SK-N-SH (cell line): ENCODE results near the gene CLDN5. TPM values are rescaled to one million over a fixed set of nuclear protein-coding genes. Genes with fewer than 3 reads are reported as not detected.

Experiments used
- CTCF ChIA-PET: fragments of 300-600, 350-600 bp; formaldehyde crosslinking; extraction: SDS; loops from one replicate; lab custom pipeline; 2021; lab: Yijun Ruan, JAX
- POLR2A ChIA-PET: fragments of 350-600 bp; sonication (Branson Sonifier 250); formaldehyde crosslinking; extraction: SDS; loops from one replicate; lab custom pipeline; 2020; ENCODE audit warnings: antibody characterized with exemption, inconsistent platforms; lab: Yijun Ruan, JAX
- DNase-seq: peaks from one replicate; pipeline ENCODE4 v3.0.0; 2012
- H2AFZ ChIP-seq: fragments of 200-600 bp; sonication (generic); 2 replicates; pipeline ENCODE4 v1.8.1; 2016; ENCODE audit warnings: antibody characterized with exemption, mild to moderate bottlenecking, low read depth
- H3F3A ChIP-seq: fragments of 200-600 bp; sonication (generic); replicated peaks from 2 replicates; pipeline ENCODE3; 2016; ENCODE audit warnings: antibody characterized with exemption, mild to moderate bottlenecking; ENCODE audit not compliant: insufficient read depth
- H3K27ac ChIP-seq, 2 experiments: fragments of 200-500 bp in 1 of 2; fragments of 200-600 bp in 1 of 2; sonication (Bioruptor generic) in 1 of 2; sonication (generic), shearing (Covaris generic) in 1 of 2; 2 replicates each; pipeline versions ENCODE4 v1.5.1 to v1.6.1; 2014 to 2016; ENCODE audit warnings: low read depth in 2 of 2, inconsistent platforms in 1 of 2, low read length in 1 of 2, mild to moderate bottlenecking in 1 of 2, mixed read lengths in 1 of 2
- H3K27me3 ChIP-seq: fragments of 200-600 bp; sonication (generic), shearing (Covaris generic); 2 replicates; pipeline ENCODE4 v1.6.1; 2016; ENCODE audit warnings: mixed run types; ENCODE audit not compliant: insufficient read depth
- H3K36me3 ChIP-seq, 2 experiments: fragments of 200-500 bp in 1 of 2; fragments of 200-600 bp in 1 of 2; sonication (Bioruptor generic) in 1 of 2; sonication (generic) in 1 of 2; replicated peaks in 1 of 2; 2 replicates each; pipeline versions ENCODE3 to v1.5.1; 2014 to 2016; ENCODE audit warnings: low read length in 1 of 2, mild to moderate bottlenecking in 1 of 2; ENCODE audit not compliant: insufficient read depth in 2 of 2, control insufficient read depth in 1 of 2
- H3K4me1 ChIP-seq, 2 experiments: fragments of 200-500 bp in 1 of 2; fragments of 200-600 bp in 1 of 2; sonication (Bioruptor generic) in 1 of 2; sonication (generic), shearing (Covaris generic) in 1 of 2; 2 replicates each; pipeline versions ENCODE4 v1.5.1 to v1.6.1; 2014 to 2016; ENCODE audit warnings: low read depth in 1 of 2, low read length in 1 of 2, mixed run types in 1 of 2; ENCODE audit not compliant: insufficient read depth in 2 of 2, control insufficient read depth in 1 of 2
- H3K4me2 ChIP-seq: fragments of 200-600 bp; sonication (generic), shearing (Covaris generic); 2 replicates; pipeline ENCODE4 v1.6.1; 2017; ENCODE audit warnings: mixed run types
- H3K4me3 ChIP-seq, 2 experiments: fragments of 200-500 bp in 1 of 2; fragments of 200-600 bp in 1 of 2; sonication (Bioruptor generic) in 1 of 2; sonication (generic), shearing (Covaris generic) in 1 of 2; 2 replicates each; pipeline versions ENCODE4 v1.5.1 to v1.8.1; 2014 to 2016; ENCODE audit warnings: low read depth in 2 of 2, inconsistent platforms in 1 of 2, low read length in 1 of 2, mild to moderate bottlenecking in 1 of 2, mixed read lengths in 1 of 2, moderate library complexity in 1 of 2
- H3K79me2 ChIP-seq: fragments of 200-600 bp; sonication (generic); 2 replicates; pipeline ENCODE4 v1.8.1; 2017; ENCODE audit warnings: mild to moderate bottlenecking; ENCODE audit not compliant: insufficient read depth
- H3K9ac ChIP-seq: fragments of 200-600 bp; sonication (generic); 2 replicates; pipeline ENCODE4 v1.6.1; 2017; ENCODE audit warnings: mixed run types
- H3K9me2 ChIP-seq: fragments of 200-600 bp; sonication (generic); 2 replicates; pipeline ENCODE4 v1.6.1; 2017; ENCODE audit warnings: mixed run types
- H3K9me3 ChIP-seq: fragments of 200-600 bp; sonication (generic); 2 replicates; pipeline ENCODE4 v1.6.1; 2017; ENCODE audit warnings: mixed run types, mild to moderate bottlenecking, moderate library complexity
- H4K20me1 ChIP-seq: fragments of 200-600 bp; sonication (generic); 2 replicates; pipeline ENCODE4 v1.6.1; 2017; ENCODE audit warnings: mild to moderate bottlenecking, mixed run types; ENCODE audit not compliant: insufficient read depth
- CHD2 ChIP-seq: fragments of 150-350 bp; IDR thresholded peaks from 2 replicates; pipeline ENCODE4 v1.6.1; 2018; ENCODE audit warnings: low read length; ENCODE audit not compliant: partially characterized antibody
- CTCF ChIP-seq: fragments of 200-600 bp; sonication (generic); IDR thresholded peaks from 2 replicates; pipeline ENCODE4 v1.6.1; 2017; ENCODE audit warnings: antibody characterized with exemption, mild to moderate bottlenecking, moderate library complexity
- ELF1 ChIP-seq: IDR thresholded peaks from 2 replicates; pipeline ENCODE4 v1.4.0; 2012
- FOXJ3 ChIP-seq: sonication (generic); formaldehyde crosslinking; IDR thresholded peaks from 2 replicates; pipeline ENCODE4 v1.5.1; 2020; ENCODE audit warnings: mild to moderate bottlenecking, missing genetic modification reagents
- FOXM1 ChIP-seq: IDR thresholded peaks from 2 replicates; pipeline ENCODE4 v1.4.0; 2012; ENCODE audit warnings: low read depth, mild to moderate bottlenecking
- JUND ChIP-seq: IDR thresholded peaks from 2 replicates; pipeline ENCODE4 v1.4.0; 2012
- MEF2A ChIP-seq: IDR thresholded peaks from 2 replicates; pipeline ENCODE4 v1.4.0; 2012; ENCODE audit warnings: low read depth, borderline replicate concordance
- MXI1 ChIP-seq: IDR thresholded peaks from 2 replicates; pipeline ENCODE4 v1.6.1; 2012; ENCODE audit warnings: mild to moderate bottlenecking, low read depth, low read length, improper control_type of control experiment
- RAD21 ChIP-seq: IDR thresholded peaks from 2 replicates; pipeline ENCODE4 v1.6.1; 2012; ENCODE audit warnings: mild to moderate bottlenecking, low read length
- RCOR1 ChIP-seq: fragments of 150-350 bp; IDR thresholded peaks from 2 replicates; pipeline ENCODE4 v1.6.1; 2017; ENCODE audit warnings: antibody characterized with exemption, low read length
- RFX5 ChIP-seq: IDR thresholded peaks from 2 replicates; pipeline ENCODE4 v1.6.1; 2012; ENCODE audit warnings: mild to moderate bottlenecking, improper control_type of control experiment, low read length
- RXRA ChIP-seq: IDR thresholded peaks from 2 replicates; pipeline ENCODE4 v1.4.0; 2012; ENCODE audit warnings: low read depth, mild to moderate bottlenecking, borderline replicate concordance
- SMC3 ChIP-seq: IDR thresholded peaks from 2 replicates; pipeline ENCODE4 v1.6.1; 2012; ENCODE audit warnings: low read depth, low read length, improper control_type of control experiment
- YY1 ChIP-seq: IDR thresholded peaks from 2 replicates; pipeline ENCODE4 v1.4.0; 2012; ENCODE audit warnings: low read depth, mild to moderate bottlenecking
- WGBS: methylation state at CpG from one replicate; pipeline ENCODE4 v1.1.6; 2017; ENCODE audit warnings: low lambda C conversion rate; 5-methylcytosine and 5-hydroxymethylcytosine counted together
- polyA plus RNA-seq, 3 experiments: library from polyadenylated mRNA; depleted of rRNA; stranded (reverse); fragments of >200 nt; gene quantifications; 2 replicates each; pipeline ENCODE4 v1.2.3, GENCODE V29; 2012
- TF ChIP-seq, protein P1 (sequence below): fragments of 150-350 bp; IDR thresholded peaks from 2 replicates; pipeline ENCODE4 v1.6.1; 2016; ENCODE audit warnings: mild to moderate bottlenecking, low read depth, low read length
- TF ChIP-seq, protein P2 (sequence below): IDR thresholded peaks from 2 replicates; pipeline ENCODE4 v1.4.0; 2012; ENCODE audit warnings: low read depth, borderline replicate concordance
- TF ChIP-seq, protein P3 (sequence below): IDR thresholded peaks from 2 replicates; pipeline ENCODE4 v1.4.0; 2012; ENCODE audit warnings: low read depth, borderline replicate concordance

CLDN5 gene
- polyA plus RNA-seq, 1 of the 3 experiments (the other 2 are of a cell fraction), result not detected

DNA sequence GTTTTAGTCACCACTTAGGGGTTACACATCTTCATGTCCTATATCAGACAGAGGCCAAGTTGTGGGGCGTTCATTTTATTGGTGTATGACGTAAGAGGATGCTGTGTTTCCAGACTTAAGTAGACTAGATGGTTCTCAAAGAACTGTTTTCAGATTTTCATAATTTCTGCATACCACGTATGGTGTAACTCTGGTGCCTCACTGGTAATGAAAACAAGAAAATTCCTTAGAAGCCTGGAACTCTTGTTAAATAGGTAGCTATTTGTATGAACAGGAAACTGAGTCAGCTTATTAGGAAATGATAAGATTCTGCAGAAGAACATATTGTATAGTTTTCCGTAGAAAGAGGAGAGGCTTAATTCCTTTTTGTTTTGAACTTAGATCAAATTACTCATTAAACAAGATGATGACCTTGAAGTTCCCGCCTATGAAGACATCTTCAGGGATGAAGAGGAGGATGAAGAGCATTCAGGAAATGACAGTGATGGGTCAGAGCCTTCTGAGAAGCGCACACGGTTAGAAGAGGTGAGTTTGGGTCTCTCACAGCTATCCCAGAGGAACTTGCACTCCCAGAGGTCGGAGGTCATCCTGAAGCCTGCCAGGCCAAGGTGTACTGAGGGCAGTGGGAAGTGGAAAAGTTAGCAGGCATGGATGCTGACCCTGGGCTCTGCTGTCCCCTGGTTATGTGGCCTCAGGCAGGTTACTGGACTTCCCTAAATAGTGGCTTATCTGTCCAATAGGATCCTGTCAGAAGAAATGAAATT lies 40.5 kb downstream of the CLDN5 start:
- Histone ChIP-seq H3K9me2 (no peaks in the 10 kb centered on the region), H3K9ac (no peak overlapping the region), H3K4me2 (no peak overlapping the region), H3K27ac (no peak overlapping the region), H3F3A (peaks cover 4% of the 10 kb centered on the region), H3K4me1 (peaks cover 0 to 8% of the 10 kb centered on the region in 2 experiments; a peak in 3 of 4 replicates), H2AFZ (no peak overlapping the region), H3K36me3 (peaks cover 14% of the 10 kb centered on the region in 2 experiments), H3K27me3 (no peaks in the 10 kb centered on the region), H4K20me1 (peaks cover 3% of the 10 kb centered on the region; the same call in 1 of the 2 replicates), H3K9me3 (no peaks in the 10 kb centered on the region), H3K4me3 (no peak overlapping the region), H3K79me2 (peaks cover 28% of the 10 kb centered on the region)
- no peak for DNase-seq
- 81% methylated on average over 8 of the region's 8 CpGs for WGBS
- TF ChIP-seq RAD21, result no peak
- TF ChIP-seq CHD2, result no peak
- TF ChIP-seq SMC3, result no peak
- TF ChIP-seq MXI1, result no peak
- TF ChIP-seq, protein P1, sequence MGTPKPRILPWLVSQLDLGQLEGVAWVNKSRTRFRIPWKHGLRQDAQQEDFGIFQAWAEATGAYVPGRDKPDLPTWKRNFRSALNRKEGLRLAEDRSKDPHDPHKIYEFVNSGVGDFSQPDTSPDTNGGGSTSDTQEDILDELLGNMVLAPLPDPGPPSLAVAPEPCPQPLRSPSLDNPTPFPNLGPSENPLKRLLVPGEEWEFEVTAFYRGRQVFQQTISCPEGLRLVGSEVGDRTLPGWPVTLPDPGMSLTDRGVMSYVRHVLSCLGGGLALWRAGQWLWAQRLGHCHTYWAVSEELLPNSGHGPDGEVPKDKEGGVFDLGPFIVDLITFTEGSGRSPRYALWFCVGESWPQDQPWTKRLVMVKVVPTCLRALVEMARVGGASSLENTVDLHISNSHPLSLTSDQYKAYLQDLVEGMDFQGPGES, result no peak
- TF ChIP-seq RFX5, result no peak
- no peak for TF ChIP-seq MEF2A
- no peak for TF ChIP-seq RXRA
- TF ChIP-seq YY1, result no peak
- TF ChIP-seq ELF1, result no peak
- TF ChIP-seq FOXJ3 (CRISPR knock-in tag), result no peak
- TF ChIP-seq, protein P2, sequence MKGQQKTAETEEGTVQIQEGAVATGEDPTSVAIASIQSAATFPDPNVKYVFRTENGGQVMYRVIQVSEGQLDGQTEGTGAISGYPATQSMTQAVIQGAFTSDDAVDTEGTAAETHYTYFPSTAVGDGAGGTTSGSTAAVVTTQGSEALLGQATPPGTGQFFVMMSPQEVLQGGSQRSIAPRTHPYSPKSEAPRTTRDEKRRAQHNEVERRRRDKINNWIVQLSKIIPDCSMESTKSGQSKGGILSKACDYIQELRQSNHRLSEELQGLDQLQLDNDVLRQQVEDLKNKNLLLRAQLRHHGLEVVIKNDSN, result no peak
- TF ChIP-seq, protein P3, sequence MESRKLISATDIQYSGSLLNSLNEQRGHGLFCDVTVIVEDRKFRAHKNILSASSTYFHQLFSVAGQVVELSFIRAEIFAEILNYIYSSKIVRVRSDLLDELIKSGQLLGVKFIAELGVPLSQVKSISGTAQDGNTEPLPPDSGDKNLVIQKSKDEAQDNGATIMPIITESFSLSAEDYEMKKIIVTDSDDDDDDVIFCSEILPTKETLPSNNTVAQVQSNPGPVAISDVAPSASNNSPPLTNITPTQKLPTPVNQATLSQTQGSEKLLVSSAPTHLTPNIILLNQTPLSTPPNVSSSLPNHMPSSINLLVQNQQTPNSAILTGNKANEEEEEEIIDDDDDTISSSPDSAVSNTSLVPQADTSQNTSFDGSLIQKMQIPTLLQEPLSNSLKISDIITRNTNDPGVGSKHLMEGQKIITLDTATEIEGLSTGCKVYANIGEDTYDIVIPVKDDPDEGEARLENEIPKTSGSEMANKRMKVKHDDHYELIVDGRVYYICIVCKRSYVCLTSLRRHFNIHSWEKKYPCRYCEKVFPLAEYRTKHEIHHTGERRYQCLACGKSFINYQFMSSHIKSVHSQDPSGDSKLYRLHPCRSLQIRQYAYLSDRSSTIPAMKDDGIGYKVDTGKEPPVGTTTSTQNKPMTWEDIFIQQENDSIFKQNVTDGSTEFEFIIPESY, result no peak
- TF ChIP-seq JUND, result no peak
- CTCF ChIA-PET, result interaction anchor here (0.7 to 2.2 kb wide), 2 partner anchors 10 to 146 kb away, joined by 3 to 10 read pairs; no protein-coding TSS in a partner anchor
- POLR2A ChIA-PET, result no interaction called here

DNA sequence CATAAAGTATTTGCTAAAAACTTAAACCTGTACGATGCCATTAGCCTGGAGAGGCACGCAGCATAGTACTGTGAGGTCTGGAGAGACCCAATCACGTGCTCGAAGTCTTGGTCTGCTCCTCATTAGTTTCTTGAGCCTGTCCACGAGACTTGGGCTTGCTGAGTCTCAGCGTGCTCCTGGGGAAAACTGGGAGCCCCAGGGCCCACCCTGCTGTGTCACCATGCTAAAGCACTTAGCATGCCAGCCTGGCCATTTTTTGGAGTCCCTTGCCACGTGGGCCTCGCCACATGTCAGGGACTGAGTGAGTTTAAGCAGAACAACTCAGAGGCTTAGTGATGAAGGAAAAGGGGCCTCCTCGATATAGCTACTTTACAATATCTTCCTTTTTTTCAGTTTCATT lies 41.9 kb downstream of the CLDN5 start:
- Histone ChIP-seq H3F3A (peaks cover 4% of the 10 kb centered on the region), H3K4me3 (no peak overlapping the region), H3K9me2 (no peaks in the 10 kb centered on the region), H3K27ac (no peak overlapping the region), H3K9me3 (no peaks in the 10 kb centered on the region), H3K27me3 (no peaks in the 10 kb centered on the region), H3K4me1 (peaks cover 1 to 14% of the 10 kb centered on the region in 2 experiments; a peak in 3 of 4 replicates), H4K20me1 (peaks cover 13% of the 10 kb centered on the region), H3K9ac (no peak overlapping the region), H3K36me3 (peaks cover 14% of the 10 kb centered on the region in 2 experiments), H3K4me2 (no peak overlapping the region), H3K79me2 (peaks cover 41% of the 10 kb centered on the region), H2AFZ (no peak overlapping the region)
- 79% methylated on average over 5 of the region's 9 CpGs for WGBS
- CTCF ChIA-PET, result no interaction called here
- DNase-seq, result no peak
- POLR2A ChIA-PET, result no interaction called here
- TF ChIP-seq, protein P3, result no peak
- TF ChIP-seq FOXM1 (no peak), CHD2 (no peak), SMC3 (no peak), ELF1 (no peak), CTCF (no peak), YY1 (no peak), MEF2A (no peak), RCOR1 (no peak), RXRA (no peak)
